Renal cortical epithelial cell (primary cell): ENCODE results near the gene ENGASE. TPM values are rescaled to one million over a fixed set of nuclear protein-coding genes. Genes with fewer than 3 reads are reported as not detected.
A peak's percentile ranks its signal among the peaks of the same experiment; 100 is the strongest.

Experiments
- DNase-seq: peaks from one replicate; pipeline ENCODE4 v3.0.0-alpha.2; 2011; ENCODE audit warnings: low read depth
- total RNA-seq: library from RNA; depleted of rRNA; stranded (reverse); fragments of >200 nt; gene quantifications from 2 replicates; pipeline ENCODE4 v1.2.3, GENCODE V29; 2014

Gene ENGASE
- total RNA-seq, 1 donor from 2014 or later, result 18.1 TPM

DNA sequence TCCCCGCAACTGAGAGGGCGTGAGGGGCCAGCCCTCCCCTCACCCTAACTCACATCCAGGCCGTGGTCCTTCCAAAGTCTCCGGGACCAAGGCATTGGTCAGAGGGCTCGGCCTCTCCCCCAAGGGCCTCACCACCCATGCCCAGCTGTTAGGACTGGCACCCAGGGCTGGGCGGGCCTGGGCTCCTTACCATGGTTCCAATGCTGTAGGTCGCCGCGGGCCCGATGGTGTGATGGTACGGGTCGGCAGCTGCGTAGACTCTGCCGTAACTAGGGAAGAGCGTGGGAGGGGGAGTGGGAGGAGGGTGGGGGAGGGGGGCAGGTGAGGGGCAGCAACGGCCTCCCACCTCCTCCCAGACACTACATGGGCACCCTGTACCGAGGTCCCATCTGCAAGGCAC lies 19.6 kb downstream of the ENGASE start:
- DNase-seq, result no peak

- no peak for DNase-seq
These were observed 20.9 kb downstream of the ENGASE start for GRCh38 chr17:79095345-79096055.

DNA sequence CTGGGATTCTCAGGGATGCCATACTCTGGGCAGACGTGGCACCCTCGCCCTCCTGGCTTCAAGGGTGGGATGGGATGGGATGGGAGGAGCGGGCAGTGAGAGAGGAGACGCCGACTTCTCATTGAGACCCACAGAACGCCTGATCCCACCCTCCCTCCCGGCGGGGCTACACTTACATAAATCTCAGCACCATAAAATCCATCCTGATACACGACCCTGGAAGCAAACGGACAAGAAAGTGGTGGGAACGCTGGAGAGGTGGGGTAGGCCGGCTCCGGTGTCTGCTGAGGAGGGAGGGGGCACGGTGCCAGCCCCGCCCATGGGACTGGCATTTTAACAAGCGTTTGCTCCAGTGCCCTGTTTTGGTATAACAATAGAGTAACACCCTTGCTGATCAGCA lies 21.9 kb downstream of the ENGASE start:
- no peak for DNase-seq

GRCh38 chr17:79097226-79098055 lies 22.8 kb downstream of the ENGASE start:
- DNase-seq, result no peak

DNA sequence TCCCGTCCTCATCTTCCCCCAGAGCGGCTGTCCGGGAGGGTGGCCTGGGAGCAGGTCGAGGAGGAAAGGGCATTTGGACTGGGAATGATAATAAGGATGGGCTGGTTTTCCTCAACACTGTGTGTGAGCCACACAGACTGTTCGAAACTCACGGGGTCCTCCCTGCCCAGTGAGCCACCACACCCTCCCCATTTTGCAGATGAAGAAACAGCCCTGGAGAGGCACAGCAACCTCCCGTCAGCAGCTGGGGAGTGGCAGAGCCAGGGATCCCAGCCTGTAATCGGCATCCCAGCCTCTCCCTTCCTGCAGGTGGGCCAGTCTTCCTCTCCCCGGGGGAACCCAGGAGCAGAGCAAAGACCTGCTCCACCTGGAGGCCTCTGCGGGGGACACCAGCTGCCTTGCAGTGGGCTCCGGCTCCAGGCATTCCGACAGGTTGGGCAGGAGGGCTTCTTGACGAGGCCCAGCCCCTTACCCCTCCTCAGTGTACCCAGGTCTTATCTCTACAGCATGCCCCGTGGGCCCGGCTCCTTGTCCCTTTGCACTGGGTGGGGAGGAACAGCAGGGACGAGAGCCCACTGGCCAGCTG lies 23.8 kb downstream of the ENGASE start:
- no peak for DNase-seq

- DNase-seq, result no peak
These were observed 25.8 kb downstream of the ENGASE start for GRCh38 chr17:79100405-79100804.

GRCh38 chr17:79101111-79101673 lies 26.6 kb downstream of the ENGASE start:
- no peak for DNase-seq

DNA sequence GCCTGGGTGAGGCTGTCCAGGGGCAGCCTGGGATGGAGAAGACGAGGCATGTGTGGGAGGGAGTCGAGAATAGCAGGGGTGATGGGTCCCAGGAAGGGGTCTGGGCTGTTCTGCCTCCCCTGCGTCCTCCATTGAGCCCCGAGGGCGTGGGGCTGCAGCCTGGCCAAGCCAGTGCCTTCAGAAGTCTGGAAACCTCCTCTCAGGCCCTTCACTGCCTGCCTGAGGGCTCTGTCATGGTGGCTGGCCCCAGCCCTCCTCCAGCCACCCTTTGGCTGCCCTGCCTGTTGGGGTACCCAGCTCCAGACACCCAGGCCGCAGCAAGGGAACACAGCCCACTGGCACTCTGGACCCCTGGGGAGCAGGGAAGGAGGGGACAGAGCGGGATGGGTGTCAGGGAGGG lies 27.6 kb downstream of the ENGASE start:
- DNase-seq, result no peak

- no peak for DNase-seq
These were observed 30.4 kb downstream of the ENGASE start for GRCh38 chr17:79104898-79105600.

- DNase-seq, result no peak
These were observed 31.3 kb downstream of the ENGASE start for GRCh38 chr17:79105937-79106336.

DNA sequence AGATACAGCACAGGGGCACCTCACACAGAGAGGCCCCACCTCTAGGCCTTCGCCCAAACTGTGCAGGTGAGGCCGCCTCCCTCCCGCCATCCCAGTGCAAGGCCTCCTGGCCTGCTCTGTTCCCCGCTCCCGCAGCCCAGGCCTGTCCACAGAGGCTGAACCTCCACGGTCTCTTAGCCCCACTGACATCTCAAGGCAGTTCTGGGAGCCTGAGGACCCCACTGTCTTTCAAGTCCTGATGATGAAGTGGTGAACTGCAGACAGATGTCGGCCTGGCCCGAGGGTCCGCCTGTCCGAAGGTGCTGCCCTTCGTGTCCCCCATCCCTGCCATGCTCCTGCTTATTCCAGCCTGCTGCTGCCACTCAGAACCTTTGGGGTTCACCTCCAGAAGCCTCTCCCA lies 32.3 kb downstream of the ENGASE start:
- no peak for DNase-seq

GRCh38 chr17:79107499-79108231 lies 33.0 kb downstream of the ENGASE start:
- no peak for DNase-seq

GRCh38 chr17:79108232-79108850 lies 33.7 kb downstream of the ENGASE start:
- DNase-seq, result no peak

DNA sequence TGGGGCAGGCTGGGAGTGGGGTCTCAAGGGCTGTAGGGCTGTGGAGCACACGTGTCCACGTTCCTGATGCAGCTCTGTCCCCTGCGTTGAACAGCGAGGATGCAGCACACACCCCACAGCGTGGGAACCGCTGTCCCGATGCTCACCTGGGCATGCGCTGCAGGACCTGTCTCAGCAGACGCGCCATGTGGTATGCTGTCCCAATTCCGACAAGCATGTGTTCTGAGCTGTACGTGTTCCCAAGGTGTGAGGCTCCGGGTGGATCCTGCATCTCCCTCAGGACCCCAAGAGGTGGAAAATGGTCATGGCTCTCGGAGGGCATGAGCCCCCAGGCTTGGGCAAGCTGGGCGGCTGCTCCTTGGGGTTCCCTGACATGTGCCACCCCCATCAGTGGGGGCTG lies 34.2 kb downstream of the ENGASE start:
- DNase-seq, result no peak

GRCh38 chr17:79109584-79109983 lies 35.0 kb downstream of the ENGASE start:
- no peak for DNase-seq

DNA sequence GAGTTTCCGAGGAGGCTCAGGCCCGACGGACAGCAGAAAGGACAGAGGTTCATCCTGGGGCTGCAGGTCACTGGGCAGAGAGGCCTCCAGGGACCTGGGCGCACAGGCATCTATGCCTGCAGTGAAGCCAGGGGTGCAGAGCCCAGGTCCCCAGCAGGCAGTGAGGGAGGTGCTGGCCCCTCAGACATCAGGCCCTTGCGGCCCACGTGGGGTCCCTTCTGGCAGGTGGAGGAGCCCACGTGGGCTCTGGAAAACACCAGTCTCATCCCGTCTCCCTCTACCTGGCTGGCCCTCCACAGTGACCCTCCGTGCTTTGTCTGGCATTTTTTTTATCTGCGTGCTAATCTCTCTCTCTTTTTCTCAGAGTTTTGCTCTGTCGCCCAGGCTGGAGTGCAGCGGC lies 36.5 kb downstream of the ENGASE start:
- no peak for DNase-seq

GRCh38 chr17:79112471-79112870 lies 37.8 kb downstream of the ENGASE start:
- no peak for DNase-seq

- DNase-seq, result no peak
These were observed 39.3 kb downstream of the ENGASE start for GRCh38 chr17:79113699-79114457.

- DNase-seq, result peak; percentile 7
These were observed 40.1 kb downstream of the ENGASE start for GRCh38 chr17:79114458-79115301.
